Bronchial epithelial cell (primary cell): ENCODE results near the gene E2F7. TPM values are rescaled to one million over a fixed set of nuclear protein-coding genes. Genes with fewer than 3 reads are reported as not detected.

Source experiments
- DNase-seq: peaks from one replicate; pipeline ENCODE4 v3.0.0-alpha.2; 2010; ENCODE audit warnings: low read depth
- FAIRE-seq: peaks from 2 replicates; lab custom pipeline; 2011; peaks lifted over from hg19 to GRCh38; lab: Jason Lieb, UNC
- H3K27me3 ChIP-seq: 2 replicates; pipeline ENCODE4 v1.5.1; 2011; ENCODE audit warnings: low read length; ENCODE audit not compliant: control insufficient read depth, insufficient read depth
- H3K36me3 ChIP-seq: 2 replicates; pipeline ENCODE4 v1.5.1; 2011; ENCODE audit warnings: low read length; ENCODE audit not compliant: control insufficient read depth, insufficient read depth
- H3K4me3 ChIP-seq: 2 replicates; pipeline ENCODE4 v1.5.1; 2011; ENCODE audit warnings: mild to moderate bottlenecking, low read depth, low read length, control low read depth
- total RNA-seq: library from RNA; depleted of rRNA; stranded (reverse); fragments of >200 nt; gene quantifications from 2 replicates; pipeline ENCODE4 v1.2.1, GENCODE V29; 2014
- TF ChIP-seq, protein P1 (sequence below): IDR thresholded peaks from 2 replicates; pipeline ENCODE4 v1.5.1; 2011; ENCODE audit warnings: mild to moderate bottlenecking, moderate library complexity, low read length, control low read depth, inconsistent platforms; ENCODE audit not compliant: insufficient read depth, severe bottlenecking

Gene E2F7
- total RNA-seq, 1 donor from 2014 or later, result 3.4 TPM

DNA sequence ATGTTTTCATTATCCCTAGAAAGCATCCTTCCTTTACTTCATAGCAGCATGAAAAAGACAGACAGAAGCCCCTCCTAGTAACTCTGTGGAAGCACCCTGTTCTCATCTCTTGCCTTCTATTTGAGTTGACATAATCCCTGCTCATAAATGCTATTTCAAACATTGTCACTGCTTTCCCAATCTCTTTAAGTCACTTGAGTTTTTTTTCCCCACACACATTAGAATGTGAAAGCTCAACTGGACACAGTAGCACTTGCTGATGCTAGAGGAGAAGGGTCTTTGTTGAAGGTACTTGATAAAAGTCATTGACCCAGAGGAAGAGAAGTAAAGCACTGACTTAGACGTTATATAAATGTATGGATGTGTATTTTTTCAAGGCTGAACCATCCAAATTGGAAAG is 3.0 kb downstream of the E2F7 start:
- Histone ChIP-seq H3K36me3 (no peaks in the 10 kb centered on the region), H3K27me3 (no peaks in the 10 kb centered on the region), H3K4me3 (no peak overlapping the region)
- no peak for FAIRE-seq
- TF ChIP-seq, protein P1, sequence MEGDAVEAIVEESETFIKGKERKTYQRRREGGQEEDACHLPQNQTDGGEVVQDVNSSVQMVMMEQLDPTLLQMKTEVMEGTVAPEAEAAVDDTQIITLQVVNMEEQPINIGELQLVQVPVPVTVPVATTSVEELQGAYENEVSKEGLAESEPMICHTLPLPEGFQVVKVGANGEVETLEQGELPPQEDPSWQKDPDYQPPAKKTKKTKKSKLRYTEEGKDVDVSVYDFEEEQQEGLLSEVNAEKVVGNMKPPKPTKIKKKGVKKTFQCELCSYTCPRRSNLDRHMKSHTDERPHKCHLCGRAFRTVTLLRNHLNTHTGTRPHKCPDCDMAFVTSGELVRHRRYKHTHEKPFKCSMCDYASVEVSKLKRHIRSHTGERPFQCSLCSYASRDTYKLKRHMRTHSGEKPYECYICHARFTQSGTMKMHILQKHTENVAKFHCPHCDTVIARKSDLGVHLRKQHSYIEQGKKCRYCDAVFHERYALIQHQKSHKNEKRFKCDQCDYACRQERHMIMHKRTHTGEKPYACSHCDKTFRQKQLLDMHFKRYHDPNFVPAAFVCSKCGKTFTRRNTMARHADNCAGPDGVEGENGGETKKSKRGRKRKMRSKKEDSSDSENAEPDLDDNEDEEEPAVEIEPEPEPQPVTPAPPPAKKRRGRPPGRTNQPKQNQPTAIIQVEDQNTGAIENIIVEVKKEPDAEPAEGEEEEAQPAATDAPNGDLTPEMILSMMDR, result no peak
- no peak for DNase-seq

DNA sequence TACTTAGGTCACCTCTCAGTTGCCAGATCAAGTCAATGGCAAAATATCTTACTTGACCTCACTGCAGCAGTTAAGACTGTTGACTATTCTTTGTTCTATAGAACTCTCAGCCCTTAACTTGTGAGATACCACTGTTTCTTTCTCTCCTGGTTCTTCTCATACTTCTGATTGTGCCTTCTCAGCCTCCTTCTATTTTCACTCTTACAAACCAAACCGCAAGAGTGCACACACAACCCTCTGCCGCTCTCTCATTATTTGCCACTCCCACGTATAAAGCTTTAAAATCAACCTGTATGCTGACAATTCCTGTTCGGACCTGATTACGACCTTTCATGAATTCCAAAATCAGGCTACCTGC is 4.5 kb downstream of the E2F7 start:
- DNase-seq (no peak), FAIRE-seq (no peak)
- TF ChIP-seq, protein P1, result no peak

DNA sequence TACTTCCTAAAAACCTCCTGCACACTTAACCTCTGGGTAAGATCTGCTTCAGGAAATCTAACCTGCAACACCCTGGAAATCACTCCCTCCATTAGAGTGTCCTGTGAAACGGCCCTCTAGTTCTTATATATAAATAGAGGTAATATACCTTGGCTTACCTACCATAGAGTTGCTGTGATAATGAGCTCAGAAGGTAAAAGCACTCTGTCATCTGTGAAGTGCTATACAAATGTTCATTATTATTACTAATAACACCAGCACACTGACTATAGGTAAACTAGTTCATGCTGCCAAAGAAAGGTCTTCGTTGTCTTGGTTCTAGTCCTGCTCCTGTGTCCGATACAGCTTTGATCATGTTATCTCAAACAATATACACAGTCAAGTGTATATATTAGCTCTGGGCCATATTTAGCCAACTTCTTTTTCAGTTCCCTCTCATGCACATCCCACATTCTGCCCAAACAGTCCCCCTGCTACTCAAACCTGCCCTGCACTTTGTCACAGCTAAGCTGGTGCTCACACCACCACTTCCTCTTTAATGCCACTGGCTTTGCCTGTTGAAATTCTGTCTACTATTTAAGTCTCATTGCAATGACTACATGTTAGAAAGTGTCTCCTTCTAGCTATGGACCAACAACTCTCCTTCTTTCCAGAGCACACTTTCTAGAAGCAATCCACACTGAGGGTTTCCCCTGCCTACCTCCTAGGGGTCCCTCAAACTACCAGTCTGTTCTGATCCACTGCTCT is 5.1 kb downstream of the E2F7 start:
- H3K4me3 ChIP-seq, result no peak overlapping the region
- TF ChIP-seq, protein P1, result no peak
- no peak for DNase-seq
- no peaks in the 10 kb centered on the region for H3K36me3 ChIP-seq
- FAIRE-seq, result no peak
- no peaks in the 10 kb centered on the region for H3K27me3 ChIP-seq

More for the DNA sequence above, 4.5 kb downstream of the E2F7 start:
- Histone ChIP-seq H3K4me3 (no peak overlapping the region), H3K27me3 (no peaks in the 10 kb centered on the region), H3K36me3 (no peaks in the 10 kb centered on the region)

GRCh38 chr12:77058740-77059139 is 6.6 kb downstream of the E2F7 start:
- FAIRE-seq (no peak), DNase-seq (no peak)
- Histone ChIP-seq H3K4me3 (no peak overlapping the region), H3K27me3 (no peaks in the 10 kb centered on the region), H3K36me3 (no peaks in the 10 kb centered on the region)
- TF ChIP-seq, protein P1, result no peak

DNA sequence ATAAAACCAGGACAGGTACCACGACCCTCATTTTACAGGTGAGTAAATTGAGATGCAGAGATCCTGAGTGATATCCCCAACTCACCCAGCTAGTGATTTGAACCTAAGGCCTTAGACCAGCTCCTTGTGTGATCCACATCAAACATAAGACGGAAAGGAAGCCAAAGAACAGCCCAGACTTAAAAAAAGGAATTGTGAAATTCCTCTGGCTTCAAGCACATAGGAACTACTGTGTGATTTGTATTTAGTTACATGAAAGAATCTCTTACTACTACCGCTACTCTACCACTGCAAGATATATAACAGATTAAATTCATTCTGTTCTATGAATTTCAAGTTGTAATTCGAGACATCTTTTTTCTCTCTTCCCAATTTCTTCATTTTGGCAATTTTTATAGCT is 10.5 kb downstream of the E2F7 start:
- no peaks in the 10 kb centered on the region for H3K27me3 ChIP-seq
- no peak for FAIRE-seq
- no peaks in the 10 kb centered on the region for H3K36me3 ChIP-seq
- no peak for DNase-seq
- TF ChIP-seq, protein P1, result no peak
- H3K4me3 ChIP-seq, result no peak overlapping the region

DNA sequence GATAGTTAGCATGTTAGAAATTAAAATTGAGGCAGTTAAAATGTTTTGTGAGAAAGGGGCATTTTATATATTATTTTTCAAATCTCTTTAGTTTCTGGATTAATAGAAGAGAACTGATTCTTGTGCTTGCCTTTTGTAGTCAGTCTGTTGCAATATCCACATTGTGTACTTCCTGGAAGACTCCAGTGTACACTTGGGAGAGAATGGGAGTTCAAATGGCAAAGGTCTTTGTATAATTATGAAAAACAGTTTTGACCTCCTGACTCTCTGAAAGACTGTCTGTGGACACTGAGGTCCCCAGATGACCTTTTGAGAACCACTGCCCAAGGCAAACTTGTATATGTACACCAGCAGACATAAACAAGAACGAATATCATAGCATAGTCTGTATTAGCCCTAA is 12.1 kb downstream of the E2F7 start:
- Histone ChIP-seq H3K4me3 (no peak overlapping the region), H3K27me3 (no peaks in the 10 kb centered on the region), H3K36me3 (peaks cover 5% of the 10 kb centered on the region)
- DNase-seq, result no peak
- no peak for FAIRE-seq
- TF ChIP-seq, protein P1, result no peak
